PFSK-1 (cell line): ENCODE data around the gene PAXX.

Experiments used
- FOXP2 ChIP-seq: optimal IDR thresholded peaks from 2 replicates; pipeline ENCODE3; 2011; ENCODE audit warnings: borderline replicate concordance, control low read depth, inconsistent platforms; ENCODE audit not compliant: insufficient read depth; ENCODE audit errors: extremely low read length, extremely low read depth
- POLR2AphosphoS5 ChIP-seq: IDR thresholded peaks from 2 replicates; pipeline ENCODE4 v1.6.1; 2012; ENCODE audit warnings: low read depth, mild to moderate bottlenecking, control low read depth, low read length, moderate library complexity
- SIN3A ChIP-seq: IDR thresholded peaks from 2 replicates; pipeline ENCODE4 v1.6.1; 2012; ENCODE audit warnings: mild to moderate bottlenecking, low read length, moderate library complexity, borderline replicate concordance; ENCODE audit not compliant: insufficient read depth
- TAF1 ChIP-seq: IDR thresholded peaks from 2 replicates; pipeline ENCODE4 v1.6.1; 2012; ENCODE audit warnings: low read length, control low read depth, borderline replicate concordance; ENCODE audit not compliant: insufficient read depth
- TF ChIP-seq, protein P1 (sequence below), 2 experiments: IDR thresholded peaks; 2 replicates each; pipeline versions ENCODE4 v1.6.1 to v1.8.0; 2011 to 2012; ENCODE audit warnings: low read depth in 2 of 2, low read length in 2 of 2, control low read depth in 1 of 2, inconsistent platforms in 1 of 2, mild to moderate bottlenecking in 1 of 2, moderate library complexity in 1 of 2; ENCODE audit not compliant: insufficient read depth in 1 of 2

DNA sequence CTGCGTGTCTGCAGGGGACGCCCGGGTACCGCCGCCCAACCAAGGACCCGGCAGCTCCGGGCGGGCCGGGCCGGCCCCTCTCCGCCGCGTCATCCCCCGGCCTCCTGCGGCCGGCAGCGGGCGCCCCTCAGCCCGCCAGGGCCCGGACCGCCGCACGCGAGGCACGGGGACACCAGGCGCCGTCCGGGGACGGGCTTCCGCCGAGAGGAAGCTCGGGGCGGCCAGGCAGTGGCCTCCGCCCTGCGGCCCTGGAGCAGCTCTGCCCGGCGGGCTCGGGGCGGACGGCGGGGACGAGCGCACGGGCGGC, 48.1 kb upstream of the PAXX start:
- TF ChIP-seq POLR2AphosphoS5 = no peak
- TF ChIP-seq TAF1 = peak; percentile 41; the same call in 1 of the 2 replicates
- TF ChIP-seq SIN3A = no peak
- TF ChIP-seq, protein P1, sequence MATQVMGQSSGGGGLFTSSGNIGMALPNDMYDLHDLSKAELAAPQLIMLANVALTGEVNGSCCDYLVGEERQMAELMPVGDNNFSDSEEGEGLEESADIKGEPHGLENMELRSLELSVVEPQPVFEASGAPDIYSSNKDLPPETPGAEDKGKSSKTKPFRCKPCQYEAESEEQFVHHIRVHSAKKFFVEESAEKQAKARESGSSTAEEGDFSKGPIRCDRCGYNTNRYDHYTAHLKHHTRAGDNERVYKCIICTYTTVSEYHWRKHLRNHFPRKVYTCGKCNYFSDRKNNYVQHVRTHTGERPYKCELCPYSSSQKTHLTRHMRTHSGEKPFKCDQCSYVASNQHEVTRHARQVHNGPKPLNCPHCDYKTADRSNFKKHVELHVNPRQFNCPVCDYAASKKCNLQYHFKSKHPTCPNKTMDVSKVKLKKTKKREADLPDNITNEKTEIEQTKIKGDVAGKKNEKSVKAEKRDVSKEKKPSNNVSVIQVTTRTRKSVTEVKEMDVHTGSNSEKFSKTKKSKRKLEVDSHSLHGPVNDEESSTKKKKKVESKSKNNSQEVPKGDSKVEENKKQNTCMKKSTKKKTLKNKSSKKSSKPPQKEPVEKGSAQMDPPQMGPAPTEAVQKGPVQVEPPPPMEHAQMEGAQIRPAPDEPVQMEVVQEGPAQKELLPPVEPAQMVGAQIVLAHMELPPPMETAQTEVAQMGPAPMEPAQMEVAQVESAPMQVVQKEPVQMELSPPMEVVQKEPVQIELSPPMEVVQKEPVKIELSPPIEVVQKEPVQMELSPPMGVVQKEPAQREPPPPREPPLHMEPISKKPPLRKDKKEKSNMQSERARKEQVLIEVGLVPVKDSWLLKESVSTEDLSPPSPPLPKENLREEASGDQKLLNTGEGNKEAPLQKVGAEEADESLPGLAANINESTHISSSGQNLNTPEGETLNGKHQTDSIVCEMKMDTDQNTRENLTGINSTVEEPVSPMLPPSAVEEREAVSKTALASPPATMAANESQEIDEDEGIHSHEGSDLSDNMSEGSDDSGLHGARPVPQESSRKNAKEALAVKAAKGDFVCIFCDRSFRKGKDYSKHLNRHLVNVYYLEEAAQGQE (IDR thresholded peaks at IDR 0.05; ENCODE audit: insufficient read depth in 1 of 2, low read depth in 2 of 2, low read length in 2 of 2) = no peak
- no peak for TF ChIP-seq FOXP2
